H7 (cell line): ENCODE results near the gene B3GALT4. TPM values are rescaled to one million over a fixed set of nuclear protein-coding genes. Genes with fewer than 3 reads are reported as not detected.
"Not testable (repeated sequence)": the region's sequence is repeated elsewhere in the genome, so short reads cannot be mapped to it uniquely, and the experiment has no call there.

Experiments
- DNase-seq: peaks from one replicate; pipeline ENCODE4 v3.0.0; 2012
- H3K27me3 ChIP-seq: 2 replicates; pipeline ENCODE4 v1.6.0; 2011; ENCODE audit warnings: mild to moderate bottlenecking, low read length; ENCODE audit not compliant: control insufficient read depth, insufficient read depth
- H3K36me3 ChIP-seq: replicated peaks from 2 replicates; pipeline ENCODE4 v1.5.1; 2011; ENCODE audit warnings: low read length; ENCODE audit not compliant: control insufficient read depth, insufficient read depth
- H3K4me3 ChIP-seq: 2 replicates; pipeline ENCODE4 v1.5.1; 2011; ENCODE audit warnings: low read depth, mild to moderate bottlenecking, control low read depth, low read length, moderate library complexity; ENCODE audit not compliant: insufficient read depth
- total RNA-seq: library from RNA; depleted of rRNA; stranded (reverse); fragments of >200 nt; shearing (Covaris generic); gene quantifications from 2 replicates; pipeline ENCODE4 v1.2.3, GENCODE V29; 2014

The B3GALT4 gene
- total RNA-seq, 1 experiment from 2014 or later, result 5.6 TPM

DNA sequence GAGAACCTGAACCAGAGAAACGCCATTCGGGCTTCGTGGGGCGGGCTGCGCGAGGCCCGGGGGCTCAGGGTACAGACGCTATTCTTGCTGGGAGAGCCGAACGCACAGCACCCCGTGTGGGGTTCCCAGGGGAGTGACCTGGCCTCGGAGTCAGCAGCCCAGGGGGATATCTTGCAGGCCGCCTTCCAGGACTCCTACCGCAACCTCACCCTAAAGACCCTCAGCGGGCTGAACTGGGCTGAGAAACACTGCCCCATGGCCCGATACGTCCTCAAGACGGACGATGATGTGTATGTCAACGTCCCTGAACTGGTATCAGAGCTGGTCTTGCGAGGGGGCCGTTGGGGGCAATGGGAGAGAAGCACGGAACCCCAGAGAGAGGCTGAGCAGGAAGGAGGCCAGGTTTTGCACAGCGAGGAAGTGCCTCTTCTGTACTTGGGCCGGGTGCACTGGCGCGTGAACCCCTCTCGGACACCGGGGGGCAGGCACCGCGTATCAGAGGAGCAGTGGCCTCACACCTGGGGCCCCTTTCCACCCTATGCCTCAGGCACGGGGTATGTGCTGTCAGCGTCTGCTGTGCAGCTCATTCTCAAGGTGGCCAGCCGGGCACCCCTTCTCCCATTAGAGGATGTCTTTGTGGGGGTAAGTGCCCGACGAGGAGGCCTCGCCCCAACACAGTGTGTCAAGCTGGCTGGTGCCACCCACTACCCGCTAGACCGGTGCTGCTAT lies 904 bp downstream of the B3GALT4 start:
- DNase-seq, result peak; percentile 82
- Histone ChIP-seq H3K4me3 (peak overlapping the region; percentile 72), H3K36me3 (peaks cover 37% of the 10 kb centered on the region), H3K27me3 (no peaks in the 10 kb centered on the region)

GRCh38 chr6:33278392-33278741 lies 1.4 kb downstream of the B3GALT4 start:
- peak overlapping the region; percentile 72; the same call in 1 of the 2 replicates for H3K4me3 ChIP-seq
- DNase-seq, result no peak
- H3K36me3 ChIP-seq, result peaks cover 31% of the 10 kb centered on the region
- H3K27me3 ChIP-seq, result no peaks in the 10 kb centered on the region

GRCh38 chr6:33278810-33279209 lies 1.9 kb downstream of the B3GALT4 start:
- DNase-seq, result peak; percentile 40
- no peak overlapping the region for H3K4me3 ChIP-seq
- no peaks in the 10 kb centered on the region for H3K27me3 ChIP-seq
- peaks cover 30% of the 10 kb centered on the region for H3K36me3 ChIP-seq

- no peak overlapping the region for H3K4me3 ChIP-seq
- peaks cover 26% of the 10 kb centered on the region for H3K36me3 ChIP-seq
- DNase-seq, result peak; percentile 31
- no peaks in the 10 kb centered on the region for H3K27me3 ChIP-seq
These were observed 2.4 kb downstream of the B3GALT4 start for GRCh38 chr6:33279257-33279695.

- Histone ChIP-seq H3K36me3 (peaks cover 19% of the 10 kb centered on the region), H3K27me3 (no peaks in the 10 kb centered on the region), H3K4me3 (no peak overlapping the region)
- peak; percentile 85 for DNase-seq
These were observed 3.1 kb downstream of the B3GALT4 start for GRCh38 chr6:33279971-33280511.

- no peak overlapping the region for H3K4me3 ChIP-seq
- peak; percentile 30 for DNase-seq
- H3K27me3 ChIP-seq, result no peaks in the 10 kb centered on the region
- H3K36me3 ChIP-seq, result peaks cover 15% of the 10 kb centered on the region
These were observed 3.6 kb downstream of the B3GALT4 start for GRCh38 chr6:33280539-33280938.

DNA sequence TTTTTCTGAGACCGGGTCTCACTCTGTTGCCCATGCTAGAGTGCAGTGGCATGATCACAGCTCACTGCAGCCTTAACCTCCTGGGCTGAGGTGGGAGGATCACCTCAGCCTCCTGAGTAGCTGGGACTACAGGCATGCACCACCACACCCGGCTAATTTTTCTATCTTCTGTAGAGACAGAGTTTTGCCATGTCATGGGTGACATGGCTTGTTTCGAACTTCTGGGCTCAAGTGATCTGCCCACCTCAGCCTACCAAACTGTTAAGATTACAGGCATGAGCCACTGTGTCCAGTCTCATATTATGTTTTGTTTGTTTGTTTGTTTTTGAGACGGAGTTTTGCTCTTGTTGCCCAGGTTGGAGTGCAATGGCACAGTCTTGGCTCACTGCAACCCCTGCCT lies 8.3 kb downstream of the B3GALT4 start:
- not testable (repeated sequence) for H3K4me3 ChIP-seq, DNase-seq, H3K27me3 ChIP-seq
- peaks cover 17% of the 10 kb centered on the region for H3K36me3 ChIP-seq

DNA sequence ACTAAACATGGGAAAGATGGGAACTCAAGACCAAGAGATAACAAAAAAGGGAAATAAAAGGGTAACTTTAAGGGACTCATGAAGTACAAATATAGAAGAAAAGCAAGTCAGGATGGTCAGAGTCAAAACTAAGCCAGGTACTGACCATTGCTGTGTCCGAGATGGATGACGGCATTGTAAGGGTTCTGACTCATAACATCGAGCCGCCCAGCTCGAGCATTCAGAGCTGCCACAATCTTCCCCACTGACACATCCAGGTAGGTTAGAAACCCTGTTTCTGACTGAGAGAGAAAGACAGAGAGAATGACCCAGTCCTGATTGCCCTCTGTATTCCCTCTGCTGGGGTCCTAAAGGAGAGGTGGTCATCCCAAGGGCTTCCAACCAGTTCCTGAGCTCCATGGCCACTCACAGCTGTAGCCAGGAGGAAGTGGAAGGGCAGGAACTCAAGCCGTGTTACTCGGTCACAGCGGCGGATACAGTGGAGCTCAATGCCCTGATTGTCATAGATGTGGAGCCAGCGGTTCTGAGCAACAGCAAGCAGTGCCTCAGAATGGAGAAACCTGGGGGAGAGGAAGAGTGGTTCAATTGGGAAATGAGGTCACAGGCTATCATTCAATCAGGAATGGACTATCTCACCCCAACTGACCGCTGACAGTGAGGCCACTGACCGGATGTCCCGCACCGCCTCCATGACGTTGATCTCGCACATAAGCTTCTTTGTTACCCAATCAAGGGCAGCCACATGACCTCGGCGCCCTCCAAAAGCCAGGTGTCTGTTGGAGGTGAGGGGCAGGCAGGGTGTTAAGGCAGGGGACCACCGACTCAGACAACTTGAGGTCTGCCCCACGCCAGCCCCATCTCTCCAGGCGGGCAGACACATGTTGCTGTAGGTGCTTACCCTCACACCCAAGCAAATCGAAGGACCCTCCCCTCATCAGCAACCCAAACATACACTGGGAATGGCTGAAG lies 10.3 kb downstream of the B3GALT4 start:
- DNase-seq, result no peak
- peaks cover 26% of the 10 kb centered on the region for H3K36me3 ChIP-seq
- no peaks in the 10 kb centered on the region for H3K27me3 ChIP-seq
- no peak overlapping the region for H3K4me3 ChIP-seq

DNA sequence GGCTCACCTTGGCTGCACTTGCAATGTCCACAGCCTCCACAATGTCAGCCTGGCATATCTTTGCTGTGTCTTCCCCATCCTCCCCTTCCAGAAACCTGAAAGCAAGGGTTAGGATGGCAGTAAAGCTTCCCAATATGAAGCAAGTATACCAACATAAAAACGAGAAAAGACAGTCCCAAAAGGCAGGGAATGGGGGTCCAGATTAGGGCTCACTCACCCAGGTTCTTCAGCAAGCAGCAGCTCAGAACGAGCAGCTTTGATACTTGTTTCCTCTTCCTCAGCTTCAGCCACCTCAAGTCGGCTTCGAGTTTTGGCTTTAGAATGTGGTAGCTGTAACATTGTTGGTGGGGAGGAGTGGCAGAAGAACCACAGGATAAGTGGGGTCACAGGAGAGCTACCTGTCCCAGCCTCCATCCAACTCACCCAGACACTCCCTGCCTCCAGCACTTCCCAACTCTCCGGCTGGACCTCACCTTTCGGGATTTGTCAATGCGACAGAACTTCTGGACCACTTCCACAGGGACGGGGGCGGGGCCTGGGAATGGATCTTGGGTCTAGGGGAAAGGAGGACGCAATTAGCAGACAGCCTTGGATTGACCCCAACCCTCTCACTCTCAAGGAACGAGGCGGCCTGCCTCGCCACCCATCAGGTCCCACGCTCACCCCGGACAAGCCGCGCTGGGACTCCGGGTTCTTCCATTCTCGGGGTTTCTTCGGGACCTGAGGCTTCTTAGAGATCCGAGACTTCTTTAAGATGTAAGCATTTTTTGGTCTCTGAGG lies 11.4 kb downstream of the B3GALT4 start:
- peak; percentile 62 for DNase-seq
- Histone ChIP-seq H3K4me3 (peak overlapping the region; percentile 69), H3K27me3 (no peaks in the 10 kb centered on the region), H3K36me3 (peaks cover 33% of the 10 kb centered on the region)

- peak; percentile 94 for DNase-seq
These were observed 12.2 kb downstream of the B3GALT4 start, which contains the start of the genes PFDN6 and WDR46 for GRCh38 chr6:33288921-33289783. Gene PFDN6 (plus strand): TSS chr6:33289601. CDS start chr6:33289857, 256 bp downstream. Gene WDR46 (minus strand): TSS chr6:33289239. CDS start chr6:33289170, 69 bp downstream.

GRCh38 chr6:33289784-33290315 lies 12.9 kb downstream of the B3GALT4 start:
- Histone ChIP-seq H3K27me3 (no peaks in the 10 kb centered on the region), H3K36me3 (peaks cover 35% of the 10 kb centered on the region), H3K4me3 (peak overlapping the region; percentile 69)
- DNase-seq, result no peak

More at GRCh38 chr6:33288921-33289783, 12.2 kb downstream of the B3GALT4 start, which contains the start of the genes PFDN6 and WDR46:
- Histone ChIP-seq H3K27me3 (no peaks in the 10 kb centered on the region), H3K4me3 (peak within 1 kb of the TSS; percentile 69), H3K36me3 (peaks cover 35% of the 10 kb centered on the region)

- no peaks in the 10 kb centered on the region for H3K27me3 ChIP-seq
- H3K4me3 ChIP-seq, result peak overlapping the region; percentile 69; the same call in 1 of the 2 replicates
- H3K36me3 ChIP-seq, result peaks cover 34% of the 10 kb centered on the region
- DNase-seq, result peak; percentile 34
These were observed 13.5 kb downstream of the B3GALT4 start for GRCh38 chr6:33290459-33290858.
